ENCODE results near the gene HOXA1. TPM values are rescaled to one million over a fixed set of nuclear protein-coding genes. Genes with fewer than 3 reads are reported as not detected.

Gene HOXA1
- 1 to 10 TPM; 1.6 to 2.5 (median 2.2) TPM for total RNA-seq

GRCh38 chr7:27095897-27096767, at the start of gene HOXA1:
TSS of gene HOXA1 (minus strand) at chr7:27096000. CDS start at chr7:27095912, 88 bp downstream.
- peak within 1 kb of the TSS; percentile 85 to 97 (median 92) for H3K4me3 ChIP-seq
- 0 to 1% methylated on average over 6 to 20 of the region's 68 CpGs for WGBS, 2 donors
- intact Hi-C loops (cut with DNase I), result loop anchor here (5.0 kb wide), 1 partner anchor 234 kb away; the partner anchor contains the start of gene SKAP2
- TF ChIP-seq, protein P1, sequence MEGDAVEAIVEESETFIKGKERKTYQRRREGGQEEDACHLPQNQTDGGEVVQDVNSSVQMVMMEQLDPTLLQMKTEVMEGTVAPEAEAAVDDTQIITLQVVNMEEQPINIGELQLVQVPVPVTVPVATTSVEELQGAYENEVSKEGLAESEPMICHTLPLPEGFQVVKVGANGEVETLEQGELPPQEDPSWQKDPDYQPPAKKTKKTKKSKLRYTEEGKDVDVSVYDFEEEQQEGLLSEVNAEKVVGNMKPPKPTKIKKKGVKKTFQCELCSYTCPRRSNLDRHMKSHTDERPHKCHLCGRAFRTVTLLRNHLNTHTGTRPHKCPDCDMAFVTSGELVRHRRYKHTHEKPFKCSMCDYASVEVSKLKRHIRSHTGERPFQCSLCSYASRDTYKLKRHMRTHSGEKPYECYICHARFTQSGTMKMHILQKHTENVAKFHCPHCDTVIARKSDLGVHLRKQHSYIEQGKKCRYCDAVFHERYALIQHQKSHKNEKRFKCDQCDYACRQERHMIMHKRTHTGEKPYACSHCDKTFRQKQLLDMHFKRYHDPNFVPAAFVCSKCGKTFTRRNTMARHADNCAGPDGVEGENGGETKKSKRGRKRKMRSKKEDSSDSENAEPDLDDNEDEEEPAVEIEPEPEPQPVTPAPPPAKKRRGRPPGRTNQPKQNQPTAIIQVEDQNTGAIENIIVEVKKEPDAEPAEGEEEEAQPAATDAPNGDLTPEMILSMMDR (IDR thresholded peaks at IDR 0.05), result no peak
- TF ChIP-seq POLR2A (IDR thresholded peaks at IDR 0.05), result peak in 3 of 4 donors; percentile 51 to 88 (median 81)
- peak; percentile 52 for DNase-seq
- no peaks in the 10 kb centered on the region for H3K9me3 ChIP-seq
- H3K36me3 ChIP-seq, result no peaks in the 10 kb centered on the region
- no peaks in the 10 kb centered on the region for H3K27me3 ChIP-seq
- peak within 1 kb of the TSS; percentile 96 to 99 (median 98) for H3K27ac ChIP-seq
- H3K4me1 ChIP-seq, result peaks cover 0 to 64% (median 15%) of the 10 kb centered on the region in 3 donors

- TF ChIP-seq, protein P1 (IDR thresholded peaks at IDR 0.05), result no peak
- no peak for TF ChIP-seq POLR2A (IDR thresholded peaks at IDR 0.05)
- DNase-seq, result no peak
- Histone ChIP-seq H3K36me3 (no peaks in the 10 kb centered on the region), H3K4me1 (peaks cover 8 to 71% (median 12%) of the 10 kb centered on the region in 3 donors), H3K27me3 (peaks cover 0 to 93% (median 3%) of the 10 kb centered on the region in 4 donors), H3K27ac (no peak overlapping the region), H3K4me3 (peak overlapping the region in 1 of 4 donors; percentile 65), H3K9me3 (no peaks in the 10 kb centered on the region)
- WGBS, 2 donors, result 80 to 85% methylated on average over 33 to 37 of the region's 47 CpGs
- intact Hi-C loops (cut with DNase I), result no loop called here
Measured at GRCh38 chr7:27145165-27145913, 49.5 kb upstream of the HOXA1 start.

- TF ChIP-seq, protein P1 (IDR thresholded peaks at IDR 0.05), result no peak
- no peak for TF ChIP-seq POLR2A (IDR thresholded peaks at IDR 0.05)
- intact Hi-C loops (cut with DNase I), result loop anchor here (5.0 kb wide), 1 partner anchor 287 kb away; no protein-coding TSS in a partner anchor
- H3K4me3 ChIP-seq, result peak overlapping the region; percentile 17 to 89 (median 70)
- no peaks in the 10 kb centered on the region for H3K36me3 ChIP-seq
- peak overlapping the region in 1 of 4 donors; percentile 67 for H3K27ac ChIP-seq
- 51% methylated on average over 10 of the region's 31 CpGs for WGBS, 2 donors
- no peak for DNase-seq
- peaks cover 0 to 92% (median 3%) of the 10 kb centered on the region in 4 donors for H3K27me3 ChIP-seq
- no peaks in the 10 kb centered on the region for H3K9me3 ChIP-seq
- peaks cover 7 to 66% (median 11%) of the 10 kb centered on the region in 3 donors for H3K4me1 ChIP-seq
Measured at GRCh38 chr7:27144781-27145164, 49.0 kb upstream of the HOXA1 start.

DNA sequence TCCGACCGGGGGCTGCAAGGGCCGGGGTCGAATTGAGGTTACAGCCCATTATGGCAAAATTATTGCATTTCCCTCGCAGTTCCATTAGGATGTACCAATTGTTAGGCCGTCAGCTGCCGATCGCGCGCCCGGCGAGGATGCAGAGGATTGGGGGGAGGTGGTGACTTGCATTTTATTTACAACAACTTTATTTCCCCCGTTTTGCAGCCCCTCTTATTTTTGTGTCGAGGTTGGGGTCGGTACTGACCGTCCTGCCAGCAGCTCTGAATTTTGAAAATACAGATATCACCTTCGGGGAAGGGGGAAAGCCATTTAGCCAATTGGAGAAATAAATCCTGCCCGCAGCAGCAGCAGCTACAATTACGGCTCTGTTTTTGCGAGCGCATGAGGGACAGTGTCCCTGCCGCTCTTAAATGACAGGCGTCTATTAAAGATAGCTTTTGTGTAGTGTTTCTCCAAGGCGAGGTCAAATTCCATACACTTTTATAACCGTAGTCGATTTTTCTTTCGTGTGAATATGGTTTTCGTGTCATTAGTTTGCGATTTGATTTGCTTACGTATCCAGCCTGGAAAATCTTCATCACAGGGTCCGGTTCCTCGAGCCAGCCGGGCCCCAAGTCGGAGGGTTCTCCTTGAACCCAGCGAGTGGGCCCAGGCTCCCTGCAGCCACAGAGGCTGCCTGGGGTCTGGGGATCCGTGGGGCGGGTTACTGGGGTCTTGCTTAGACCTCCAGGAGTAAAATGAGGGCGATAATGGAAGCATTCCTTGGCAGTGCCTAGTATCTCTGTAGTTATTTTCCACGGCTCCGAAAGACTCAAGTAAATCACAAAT, 48.4 kb upstream of the HOXA1 start:
- 32 to 33% methylated on average over 28 to 31 of the region's 40 CpGs for WGBS, 2 donors
- Histone ChIP-seq H3K9me3 (no peaks in the 10 kb centered on the region), H3K27me3 (peaks cover 0 to 92% (median 3%) of the 10 kb centered on the region in 4 donors), H3K36me3 (no peaks in the 10 kb centered on the region), H3K27ac (peak overlapping the region; percentile 42 to 97 (median 80)), H3K4me3 (peak overlapping the region; percentile 65 to 89 (median 74)), H3K4me1 (peaks cover 7 to 66% (median 11%) of the 10 kb centered on the region in 3 donors)
- intact Hi-C loops (cut with DNase I), result loop anchor here (5.0 kb wide), 1 partner anchor 287 kb away; no protein-coding TSS in a partner anchor
- TF ChIP-seq, protein P1 (IDR thresholded peaks at IDR 0.05), result no peak
- TF ChIP-seq POLR2A (IDR thresholded peaks at IDR 0.05), result no peak
- no peak for DNase-seq

Measured in esophagus squamous epithelium (tissue), 5 donors.